AG09319 (cell line): ENCODE measurements around the gene SYT6.
"Not testable (repeated sequence)": the region's sequence is repeated elsewhere in the genome, so short reads cannot be mapped to it uniquely, and the experiment has no call there.

Experiments
- DNase-seq: peaks from one replicate; pipeline ENCODE4 v3.0.0-alpha.2; 2010; ENCODE audit warnings: low read depth; ENCODE audit errors: extremely low read depth
- TF ChIP-seq, protein P1 (sequence below): IDR thresholded peaks from 2 replicates; pipeline ENCODE4 v1.5.1; 2011; ENCODE audit warnings: low read depth, mild to moderate bottlenecking, inconsistent platforms, low read length, moderate library complexity

Gene SYT6

DNA sequence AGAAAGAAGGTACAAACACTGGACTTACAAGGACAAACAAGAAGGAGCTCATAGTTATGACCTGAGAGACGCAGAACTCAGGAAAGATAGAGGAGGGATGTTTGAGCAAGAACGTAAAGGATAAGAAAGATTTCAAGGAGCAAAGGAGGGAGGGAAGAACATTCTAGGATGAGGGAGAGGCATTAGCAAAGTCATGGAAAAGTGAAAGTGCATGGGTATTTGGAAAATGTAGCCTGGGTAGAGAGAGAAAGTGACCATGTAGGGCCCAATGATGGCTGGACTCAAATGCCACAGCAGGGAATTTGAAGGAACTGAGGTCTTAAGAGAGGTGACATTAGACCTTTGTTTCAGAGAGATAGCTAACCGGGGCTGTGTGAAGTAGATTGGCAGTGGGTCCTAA, 76.5 kb downstream of the SYT6 start:
- TF ChIP-seq, protein P1, sequence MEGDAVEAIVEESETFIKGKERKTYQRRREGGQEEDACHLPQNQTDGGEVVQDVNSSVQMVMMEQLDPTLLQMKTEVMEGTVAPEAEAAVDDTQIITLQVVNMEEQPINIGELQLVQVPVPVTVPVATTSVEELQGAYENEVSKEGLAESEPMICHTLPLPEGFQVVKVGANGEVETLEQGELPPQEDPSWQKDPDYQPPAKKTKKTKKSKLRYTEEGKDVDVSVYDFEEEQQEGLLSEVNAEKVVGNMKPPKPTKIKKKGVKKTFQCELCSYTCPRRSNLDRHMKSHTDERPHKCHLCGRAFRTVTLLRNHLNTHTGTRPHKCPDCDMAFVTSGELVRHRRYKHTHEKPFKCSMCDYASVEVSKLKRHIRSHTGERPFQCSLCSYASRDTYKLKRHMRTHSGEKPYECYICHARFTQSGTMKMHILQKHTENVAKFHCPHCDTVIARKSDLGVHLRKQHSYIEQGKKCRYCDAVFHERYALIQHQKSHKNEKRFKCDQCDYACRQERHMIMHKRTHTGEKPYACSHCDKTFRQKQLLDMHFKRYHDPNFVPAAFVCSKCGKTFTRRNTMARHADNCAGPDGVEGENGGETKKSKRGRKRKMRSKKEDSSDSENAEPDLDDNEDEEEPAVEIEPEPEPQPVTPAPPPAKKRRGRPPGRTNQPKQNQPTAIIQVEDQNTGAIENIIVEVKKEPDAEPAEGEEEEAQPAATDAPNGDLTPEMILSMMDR = no peak
- no peak for DNase-seq

DNA sequence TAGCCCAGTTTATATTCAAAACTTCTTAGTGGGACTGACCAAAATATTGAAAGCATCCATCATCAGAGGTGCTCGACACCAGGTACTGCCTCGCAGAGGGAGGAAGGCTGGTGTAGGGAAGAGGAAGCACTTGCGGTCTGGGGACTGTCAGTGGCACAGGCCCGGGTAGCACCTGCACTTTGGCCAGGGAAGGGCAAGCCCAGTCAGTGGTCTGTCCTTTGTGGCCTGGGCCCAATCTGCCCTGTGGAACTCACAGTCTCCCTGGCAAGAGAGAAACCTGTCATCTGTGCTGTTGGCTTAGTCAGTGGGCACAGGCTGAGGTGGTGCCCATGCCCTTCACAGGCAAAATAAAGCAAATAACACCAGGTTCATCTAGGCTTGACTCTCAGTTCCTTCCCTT, 77.4 kb downstream of the SYT6 start:
- TF ChIP-seq, protein P1 = no peak
- DNase-seq = no peak

DNA sequence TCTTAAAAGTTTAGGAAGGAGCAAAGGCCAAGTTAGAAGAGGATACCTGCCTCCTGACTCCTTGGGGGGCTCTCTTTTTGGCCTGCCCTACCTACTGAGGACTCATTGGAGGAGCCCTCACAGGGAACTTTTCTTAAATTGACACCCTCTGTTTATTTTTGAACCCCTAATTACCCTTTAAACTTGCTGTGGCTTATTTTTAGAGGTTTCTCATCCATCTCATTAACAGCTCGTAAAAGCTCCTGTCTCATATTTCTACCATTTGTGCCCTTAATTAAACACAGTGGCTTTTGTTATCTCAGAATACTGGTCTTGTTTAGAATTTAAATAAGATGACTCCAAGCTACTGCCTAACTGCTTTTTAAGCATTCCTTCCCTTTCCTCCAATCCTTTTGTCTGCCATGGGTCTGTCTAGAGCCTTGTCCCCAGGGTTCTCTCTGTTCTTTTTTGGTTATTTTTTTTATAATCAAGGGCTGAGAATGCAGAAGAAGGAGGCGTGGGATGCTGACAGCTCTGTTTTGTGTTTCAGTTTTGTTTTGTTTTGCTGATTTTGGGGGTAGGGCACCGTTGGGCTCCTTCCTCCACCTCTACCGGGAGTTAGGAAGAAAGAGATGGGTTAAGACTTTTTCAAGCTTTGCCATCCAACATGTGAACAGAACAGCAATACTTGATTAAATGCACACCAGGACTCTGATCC, 78.0 kb downstream of the SYT6 start:
- DNase-seq = no peak
- TF ChIP-seq, protein P1 = no peak

DNA sequence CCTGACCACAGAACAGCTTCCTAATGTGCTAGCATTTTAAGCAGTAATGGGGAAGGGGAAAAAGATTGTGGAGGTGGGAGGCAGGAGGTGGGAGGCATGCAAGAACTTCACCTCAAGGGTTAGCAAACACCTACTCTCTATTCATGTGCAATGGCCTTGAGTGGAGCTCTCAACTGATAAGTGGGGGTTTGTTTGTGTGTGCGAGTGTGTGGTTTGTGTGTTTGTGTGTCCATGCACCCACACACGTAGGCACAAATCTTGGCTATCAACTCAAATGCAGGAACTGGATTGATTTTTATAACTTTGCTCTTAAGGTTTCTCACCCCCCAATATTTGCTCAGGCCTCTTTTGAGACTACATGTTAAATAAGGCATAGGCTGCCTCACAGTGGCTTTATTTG, 78.6 kb downstream of the SYT6 start:
- DNase-seq = no peak
- TF ChIP-seq, protein P1 = no peak

DNA sequence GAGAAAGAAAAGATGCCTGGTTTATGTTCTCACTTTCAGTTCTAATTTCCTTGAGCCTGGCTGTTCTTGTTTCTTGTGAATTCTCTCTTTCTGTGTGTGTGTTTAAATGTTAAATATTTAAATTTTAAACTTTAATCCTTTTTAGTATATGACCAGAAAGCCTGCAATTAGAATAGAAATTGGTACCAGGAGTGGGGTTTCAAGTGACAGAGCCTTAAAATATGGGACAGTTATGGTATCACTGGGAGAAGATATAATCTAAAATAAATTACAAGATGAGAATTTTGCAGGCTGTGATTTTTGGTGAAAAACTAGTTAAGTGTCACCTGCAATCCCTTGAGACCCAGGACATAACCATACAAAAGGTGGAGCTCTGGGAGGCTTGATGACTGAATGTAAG, 81.4 kb downstream of the SYT6 start:
- TF ChIP-seq, protein P1 = no peak
- DNase-seq = no peak

DNA sequence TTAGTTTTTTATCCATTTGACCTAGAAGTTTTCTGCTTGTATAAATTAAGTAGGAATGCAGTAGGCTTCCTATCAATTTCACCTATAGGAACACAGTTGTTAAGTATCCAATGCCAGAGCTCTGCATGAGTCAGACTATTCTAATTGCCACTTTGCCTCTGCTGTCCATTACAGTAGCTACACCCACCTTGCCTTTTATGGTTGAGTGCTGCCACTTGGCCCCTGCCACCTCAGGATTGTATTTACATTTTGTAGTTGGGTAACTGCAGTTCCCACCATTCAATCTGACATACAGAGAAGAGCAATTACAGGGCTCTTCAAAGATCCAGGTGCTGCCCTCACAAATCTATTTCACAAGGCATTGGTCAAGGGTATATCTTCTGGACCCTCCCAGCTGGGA, 83.9 kb downstream of the SYT6 start:
- not testable (repeated sequence) for DNase-seq

DNA sequence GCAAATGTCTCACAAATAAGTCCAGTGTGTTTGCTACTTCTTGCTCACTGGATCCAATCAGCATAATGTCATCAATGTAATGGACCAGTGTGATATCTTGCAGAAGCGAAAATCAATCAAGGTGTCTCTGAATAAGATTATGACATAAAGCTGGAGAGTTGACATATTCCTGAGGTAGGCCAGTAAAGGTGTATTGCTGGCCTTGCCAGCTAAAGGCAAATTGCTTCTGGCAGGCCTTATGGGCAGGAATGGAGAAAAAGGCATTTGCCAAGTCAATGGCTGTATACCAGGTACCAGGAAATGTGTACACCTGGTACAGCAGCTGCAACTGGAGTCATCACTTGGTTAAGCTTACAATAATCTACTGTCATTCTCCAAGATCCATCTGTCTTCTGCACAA, 85.0 kb downstream of the SYT6 start:
- not testable (repeated sequence) for DNase-seq

DNA sequence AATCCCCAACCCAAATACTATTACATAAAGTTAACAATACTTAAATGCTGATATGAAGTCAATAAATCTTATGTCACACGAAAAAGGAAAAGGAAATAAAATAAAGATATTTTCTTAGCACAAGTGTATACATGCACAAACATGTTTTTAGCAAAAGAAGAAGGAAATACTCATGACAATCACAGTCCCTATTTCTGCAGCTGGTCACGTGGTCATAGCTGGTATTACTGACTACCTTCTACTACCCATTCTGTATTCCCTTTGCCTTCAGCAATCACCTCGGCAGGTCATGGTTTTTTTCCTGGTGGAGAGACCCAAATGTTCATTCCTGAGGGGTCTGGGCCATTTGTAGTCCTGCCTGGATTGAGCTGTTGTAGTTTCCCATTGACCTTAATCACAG, 88.0 kb downstream of the SYT6 start:
- not testable (repeated sequence) for DNase-seq

DNA sequence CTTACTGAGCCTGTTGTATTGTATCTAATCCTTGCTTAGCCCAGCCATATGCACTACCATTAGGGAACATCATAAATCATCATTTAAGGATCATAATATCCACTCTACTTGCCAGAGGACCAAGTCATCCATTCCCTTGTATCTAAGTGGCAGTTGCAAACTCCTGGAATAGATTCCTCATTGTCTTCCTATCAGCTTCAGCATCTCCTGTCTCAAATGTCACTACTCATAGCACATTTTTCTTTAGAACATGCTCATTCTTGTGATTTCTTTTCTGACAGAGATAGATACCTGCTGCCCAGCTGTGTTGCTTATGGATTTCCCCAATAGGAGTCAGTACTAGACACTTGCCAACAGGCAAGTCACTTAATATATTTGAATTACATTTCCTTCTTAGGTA, 90.1 kb downstream of the SYT6 start:
- TF ChIP-seq, protein P1 = no peak
- no peak for DNase-seq
